Dedifferentiated amniotic fluid mesenchymal stem cell (primary cell): ENCODE data around the gene ROBO2.

Source experiments
- DNase-seq: peaks from one replicate; pipeline ENCODE4 v3.0.0-alpha.2; 2016; ENCODE audit errors: extremely low spot score

Gene ROBO2

GRCh38 chr3:77259694-77260093 is 219.8 kb downstream of the ROBO2 start:
- DNase-seq, result no peak

GRCh38 chr3:77262361-77262760 is 222.5 kb downstream of the ROBO2 start:
- DNase-seq, result no peak

GRCh38 chr3:77267589-77267988 is 227.7 kb downstream of the ROBO2 start:
- DNase-seq, result no peak

- no peak for DNase-seq
Observed at GRCh38 chr3:77271306-77271705, 231.4 kb downstream of the ROBO2 start.

GRCh38 chr3:77271711-77272110 is 231.8 kb downstream of the ROBO2 start:
- no peak for DNase-seq

GRCh38 chr3:77279276-77279675 is 239.4 kb downstream of the ROBO2 start:
- DNase-seq, result no peak

- no peak for DNase-seq
Observed at GRCh38 chr3:77281721-77282120, 241.8 kb downstream of the ROBO2 start.

- no peak for DNase-seq
Observed at GRCh38 chr3:77283108-77283507, 243.2 kb downstream of the ROBO2 start.

- DNase-seq, result no peak
Observed at GRCh38 chr3:77288348-77288747, 248.4 kb downstream of the ROBO2 start.

GRCh38 chr3:77296527-77296926 is 256.6 kb downstream of the ROBO2 start:
- DNase-seq, result no peak

GRCh38 chr3:77298417-77298816 is 258.5 kb downstream of the ROBO2 start:
- DNase-seq, result no peak

GRCh38 chr3:77303955-77304699 is 264.2 kb downstream of the ROBO2 start:
- DNase-seq, result no peak

GRCh38 chr3:77304700-77305021 is 264.8 kb downstream of the ROBO2 start:
- no peak for DNase-seq

GRCh38 chr3:77309460-77309859 is 269.6 kb downstream of the ROBO2 start:
- no peak for DNase-seq

- DNase-seq, result no peak
Observed at GRCh38 chr3:77313843-77314242, 273.9 kb downstream of the ROBO2 start.

GRCh38 chr3:77319711-77320110 is 279.8 kb downstream of the ROBO2 start:
- no peak for DNase-seq

- DNase-seq, result peak; percentile 43
Observed at GRCh38 chr3:77320514-77320913, 280.6 kb downstream of the ROBO2 start.

- DNase-seq, result peak; percentile 26
Observed at GRCh38 chr3:77321646-77322045, 281.7 kb downstream of the ROBO2 start.

GRCh38 chr3:77323626-77324025 is 283.7 kb downstream of the ROBO2 start:
- peak; percentile 27 for DNase-seq

- DNase-seq, result no peak
Observed at GRCh38 chr3:77324105-77324504, 284.2 kb downstream of the ROBO2 start.

- DNase-seq, result no peak
Observed at GRCh38 chr3:77325280-77325679, 285.4 kb downstream of the ROBO2 start.

GRCh38 chr3:77325702-77326101 is 285.8 kb downstream of the ROBO2 start:
- no peak for DNase-seq

- no peak for DNase-seq
Observed at GRCh38 chr3:77326586-77326985, 286.7 kb downstream of the ROBO2 start.

GRCh38 chr3:77328690-77329089 is 288.8 kb downstream of the ROBO2 start:
- peak; percentile 57 for DNase-seq
